ENCODE measurements around the gene GALNT16. TPM values are rescaled to one million over a fixed set of nuclear protein-coding genes. Genes with fewer than 3 reads are reported as not detected.

GALNT16 gene
- total RNA-seq, 1 donor from 2014 or later: not detected

DNA sequence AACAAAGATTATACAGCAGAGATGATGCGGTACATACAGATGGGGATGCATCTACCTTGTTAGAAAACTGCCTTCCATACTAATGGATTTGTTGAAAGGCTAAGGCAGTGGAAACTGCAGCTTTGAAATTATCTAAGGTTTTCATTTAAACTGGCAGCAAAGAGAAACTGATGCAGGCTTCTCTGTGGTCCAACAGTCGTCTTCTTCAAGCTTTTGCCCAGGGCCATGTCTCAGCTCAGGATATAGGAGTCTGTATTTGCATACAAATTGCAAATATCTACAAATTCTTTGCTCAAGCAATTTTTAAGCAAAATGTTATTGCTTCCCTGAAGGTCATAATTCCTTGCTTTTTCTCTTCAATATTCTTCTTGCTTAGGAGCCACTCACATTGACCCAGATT lies 104.4 kb downstream of the GALNT16 start:
- H3K4me3 ChIP-seq (ENCODE audit: low read depth, low read length): no peak overlapping the region
- H3K27me3 ChIP-seq (ENCODE audit: control insufficient read depth, insufficient read depth, low read length): no peaks in the 10 kb centered on the region
- FAIRE-seq (no peak), DNase-seq (ENCODE audit: low read depth) (no peak)
- H3K36me3 ChIP-seq (ENCODE audit: control insufficient read depth, insufficient read depth, low read length): no peaks in the 10 kb centered on the region
- TF ChIP-seq, protein P1, sequence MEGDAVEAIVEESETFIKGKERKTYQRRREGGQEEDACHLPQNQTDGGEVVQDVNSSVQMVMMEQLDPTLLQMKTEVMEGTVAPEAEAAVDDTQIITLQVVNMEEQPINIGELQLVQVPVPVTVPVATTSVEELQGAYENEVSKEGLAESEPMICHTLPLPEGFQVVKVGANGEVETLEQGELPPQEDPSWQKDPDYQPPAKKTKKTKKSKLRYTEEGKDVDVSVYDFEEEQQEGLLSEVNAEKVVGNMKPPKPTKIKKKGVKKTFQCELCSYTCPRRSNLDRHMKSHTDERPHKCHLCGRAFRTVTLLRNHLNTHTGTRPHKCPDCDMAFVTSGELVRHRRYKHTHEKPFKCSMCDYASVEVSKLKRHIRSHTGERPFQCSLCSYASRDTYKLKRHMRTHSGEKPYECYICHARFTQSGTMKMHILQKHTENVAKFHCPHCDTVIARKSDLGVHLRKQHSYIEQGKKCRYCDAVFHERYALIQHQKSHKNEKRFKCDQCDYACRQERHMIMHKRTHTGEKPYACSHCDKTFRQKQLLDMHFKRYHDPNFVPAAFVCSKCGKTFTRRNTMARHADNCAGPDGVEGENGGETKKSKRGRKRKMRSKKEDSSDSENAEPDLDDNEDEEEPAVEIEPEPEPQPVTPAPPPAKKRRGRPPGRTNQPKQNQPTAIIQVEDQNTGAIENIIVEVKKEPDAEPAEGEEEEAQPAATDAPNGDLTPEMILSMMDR (IDR thresholded peaks at IDR 0.05; ENCODE audit: insufficient read depth, low read length, severe bottlenecking): no peak

DNA sequence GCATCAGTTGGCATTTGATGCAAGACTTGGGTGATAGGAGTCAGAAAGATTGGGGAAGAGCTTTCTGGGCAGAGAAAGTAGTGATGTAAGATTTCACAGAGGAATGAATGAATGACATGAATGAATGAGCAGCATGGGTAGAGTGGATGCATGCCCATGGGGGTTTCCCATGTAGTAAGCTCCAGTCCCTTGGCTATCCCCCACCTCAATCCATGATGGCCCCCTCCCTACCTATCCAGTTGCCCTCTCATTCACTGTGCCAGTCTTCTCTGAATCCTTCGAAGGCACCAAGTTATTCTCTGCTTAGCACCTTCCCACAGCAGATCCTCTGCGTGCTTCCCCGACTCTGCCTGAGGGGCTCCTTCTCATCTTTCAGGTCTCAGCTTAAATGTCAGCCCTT lies 106.1 kb downstream of the GALNT16 start:
- no peaks in the 10 kb centered on the region for H3K36me3 ChIP-seq (ENCODE audit: control insufficient read depth, insufficient read depth, low read length)
- H3K4me3 ChIP-seq (ENCODE audit: low read depth, low read length): no peak overlapping the region
- FAIRE-seq (no peak), DNase-seq (ENCODE audit: low read depth) (no peak)
- no peaks in the 10 kb centered on the region for H3K27me3 ChIP-seq (ENCODE audit: control insufficient read depth, insufficient read depth, low read length)
- TF ChIP-seq, protein P1 (IDR thresholded peaks at IDR 0.05; ENCODE audit: insufficient read depth, low read length, severe bottlenecking): no peak

DNA sequence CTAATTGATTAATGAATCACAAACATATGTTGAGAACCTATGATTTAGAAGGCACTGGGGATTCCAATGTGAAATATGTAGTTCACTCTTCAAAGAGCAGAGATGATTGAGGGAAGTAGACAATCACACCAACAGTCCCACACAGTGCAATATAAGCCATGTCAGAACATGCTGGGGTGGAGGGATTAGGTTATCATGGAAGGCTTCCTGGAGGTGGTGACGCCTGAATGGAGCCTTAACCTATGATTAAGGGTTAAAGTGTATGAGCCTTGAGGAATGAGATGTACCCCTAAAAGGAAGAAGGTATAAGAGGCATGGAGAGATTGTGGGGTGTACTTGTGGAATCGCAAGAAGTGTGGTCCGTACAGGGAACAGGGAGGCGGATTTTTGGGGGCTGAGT lies 106.8 kb downstream of the GALNT16 start:
- Histone ChIP-seq H3K27me3 (ENCODE audit: control insufficient read depth, insufficient read depth, low read length) (no peaks in the 10 kb centered on the region), H3K4me3 (ENCODE audit: low read depth, low read length) (no peak overlapping the region), H3K36me3 (ENCODE audit: control insufficient read depth, insufficient read depth, low read length) (no peaks in the 10 kb centered on the region)
- DNase-seq (ENCODE audit: low read depth) (no peak), FAIRE-seq (no peak)
- TF ChIP-seq, protein P1 (IDR thresholded peaks at IDR 0.05; ENCODE audit: insufficient read depth, low read length, severe bottlenecking): no peak

DNA sequence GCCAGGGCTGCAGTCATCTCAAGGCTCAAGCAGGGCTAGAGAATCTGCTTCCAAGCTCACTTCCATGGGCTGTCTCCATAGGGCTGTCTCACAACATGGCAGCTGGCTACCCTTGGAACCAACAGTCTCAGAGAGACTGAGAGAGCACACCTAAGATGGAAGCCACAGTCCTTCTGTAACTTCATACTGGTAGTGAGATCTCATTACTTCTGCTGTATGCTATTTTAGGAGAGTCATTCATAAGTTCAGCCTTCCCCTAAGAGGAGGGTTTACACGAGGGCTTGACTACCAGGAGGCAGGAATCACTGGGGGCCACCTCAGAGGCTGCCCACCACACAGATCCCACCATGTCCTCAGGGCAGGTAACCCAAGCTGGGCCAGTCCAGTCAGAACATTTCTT lies 108.4 kb downstream of the GALNT16 start:
- no peak for DNase-seq (ENCODE audit: low read depth)
- TF ChIP-seq, protein P1 (IDR thresholded peaks at IDR 0.05; ENCODE audit: insufficient read depth, low read length, severe bottlenecking): no peak

DNA sequence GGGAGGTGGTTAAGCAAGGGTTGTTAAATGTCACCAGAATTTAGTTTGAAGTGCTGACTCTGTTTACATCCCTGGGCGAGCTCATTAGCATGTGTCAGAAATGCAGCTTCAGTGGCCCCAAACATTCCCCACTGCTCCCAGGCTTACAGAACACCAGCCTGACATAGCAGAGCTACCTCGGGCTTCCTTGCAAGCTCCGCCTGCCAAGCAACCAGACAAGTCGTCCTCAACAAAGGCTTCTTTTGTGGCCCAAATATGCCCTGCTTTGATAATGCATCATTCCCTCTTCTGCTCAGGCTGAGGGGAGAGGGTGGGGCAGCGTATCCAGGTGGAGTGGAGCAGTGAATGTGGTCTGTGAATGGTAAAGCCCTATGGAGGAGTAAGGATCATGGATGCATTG lies 110.1 kb downstream of the GALNT16 start:
- Histone ChIP-seq H3K4me3 (ENCODE audit: low read depth, low read length) (no peak overlapping the region), H3K27me3 (ENCODE audit: control insufficient read depth, insufficient read depth, low read length) (no peaks in the 10 kb centered on the region), H3K36me3 (ENCODE audit: control insufficient read depth, insufficient read depth, low read length) (no peaks in the 10 kb centered on the region)
- TF ChIP-seq, protein P1 (IDR thresholded peaks at IDR 0.05; ENCODE audit: insufficient read depth, low read length, severe bottlenecking): no peak
- FAIRE-seq (no peak), DNase-seq (ENCODE audit: low read depth) (no peak)

More for the DNA sequence above, 108.4 kb downstream of the GALNT16 start:
- Histone ChIP-seq H3K4me3 (ENCODE audit: low read depth, low read length) (no peak overlapping the region), H3K27me3 (ENCODE audit: control insufficient read depth, insufficient read depth, low read length) (no peaks in the 10 kb centered on the region), H3K36me3 (ENCODE audit: control insufficient read depth, insufficient read depth, low read length) (no peaks in the 10 kb centered on the region)
- no peak for FAIRE-seq

DNA sequence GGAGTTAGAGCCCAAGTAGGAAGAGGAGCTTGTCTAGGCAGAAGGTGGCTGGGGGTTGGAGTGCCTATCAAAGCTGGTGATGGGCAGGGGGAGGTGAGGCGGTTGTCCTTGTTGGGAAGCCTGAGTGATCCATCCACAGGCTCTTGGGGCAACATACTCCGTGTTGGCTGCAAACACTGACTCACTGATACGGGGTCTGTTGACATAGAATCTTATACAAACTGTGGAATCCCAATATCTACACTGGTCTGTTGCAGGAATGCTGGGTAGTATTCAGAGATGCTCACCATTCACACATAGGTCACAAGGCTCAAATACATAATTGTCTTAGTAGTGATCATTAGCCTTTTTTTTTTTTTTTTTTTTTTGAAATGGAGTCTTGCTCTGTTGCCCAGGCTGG lies 112.2 kb downstream of the GALNT16 start:
- no peak for DNase-seq (ENCODE audit: low read depth)
- Histone ChIP-seq H3K27me3 (ENCODE audit: control insufficient read depth, insufficient read depth, low read length) (no peaks in the 10 kb centered on the region), H3K36me3 (ENCODE audit: control insufficient read depth, insufficient read depth, low read length) (no peaks in the 10 kb centered on the region), H3K4me3 (ENCODE audit: low read depth, low read length) (no peak overlapping the region)
- TF ChIP-seq, protein P1 (IDR thresholded peaks at IDR 0.05; ENCODE audit: insufficient read depth, low read length, severe bottlenecking): no peak
- FAIRE-seq: no peak
